Measurements from ENCODE around the gene ELAC1.

DNA sequence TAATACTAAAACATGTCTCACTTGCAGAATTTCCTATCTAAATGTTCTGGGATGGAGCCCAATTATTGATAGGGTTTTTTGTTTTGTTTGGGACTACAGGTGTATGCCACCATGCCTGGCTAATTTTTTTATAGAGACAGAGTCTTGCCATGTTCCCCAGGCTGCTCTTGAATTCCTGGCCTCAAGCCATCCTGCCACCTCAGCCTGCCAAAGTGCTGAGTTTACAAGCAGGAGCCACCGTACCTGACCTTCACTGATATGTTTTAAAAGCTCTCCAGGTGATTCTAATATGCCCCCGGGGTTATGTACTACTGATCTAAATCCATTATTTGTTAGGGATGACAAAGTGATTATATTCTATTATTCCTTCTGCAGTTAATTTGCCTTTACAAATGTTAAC lies 2.2 kb downstream of the ELAC1 start:
- TF ChIP-seq, protein P1, sequence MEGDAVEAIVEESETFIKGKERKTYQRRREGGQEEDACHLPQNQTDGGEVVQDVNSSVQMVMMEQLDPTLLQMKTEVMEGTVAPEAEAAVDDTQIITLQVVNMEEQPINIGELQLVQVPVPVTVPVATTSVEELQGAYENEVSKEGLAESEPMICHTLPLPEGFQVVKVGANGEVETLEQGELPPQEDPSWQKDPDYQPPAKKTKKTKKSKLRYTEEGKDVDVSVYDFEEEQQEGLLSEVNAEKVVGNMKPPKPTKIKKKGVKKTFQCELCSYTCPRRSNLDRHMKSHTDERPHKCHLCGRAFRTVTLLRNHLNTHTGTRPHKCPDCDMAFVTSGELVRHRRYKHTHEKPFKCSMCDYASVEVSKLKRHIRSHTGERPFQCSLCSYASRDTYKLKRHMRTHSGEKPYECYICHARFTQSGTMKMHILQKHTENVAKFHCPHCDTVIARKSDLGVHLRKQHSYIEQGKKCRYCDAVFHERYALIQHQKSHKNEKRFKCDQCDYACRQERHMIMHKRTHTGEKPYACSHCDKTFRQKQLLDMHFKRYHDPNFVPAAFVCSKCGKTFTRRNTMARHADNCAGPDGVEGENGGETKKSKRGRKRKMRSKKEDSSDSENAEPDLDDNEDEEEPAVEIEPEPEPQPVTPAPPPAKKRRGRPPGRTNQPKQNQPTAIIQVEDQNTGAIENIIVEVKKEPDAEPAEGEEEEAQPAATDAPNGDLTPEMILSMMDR (conservative IDR thresholded peaks at IDR 0.05) = no peak
- no peak for TF ChIP-seq ZFX (IDR thresholded peaks at IDR 0.05)

Data from C4-2B (cell line).